SK-N-SH treated with all-trans-retinoic acid at 6 μM for 48 hours (cell line): Measurements from ENCODE around the gene NOTCH3.

ENCODE experiments used
- ATAC-seq: fragments of 200-7000 bp; cut with Tn5 transposase; 3 replicates; pipeline ENCODE4 v1.9.1; 2020; ENCODE audit warnings: mild to moderate bottlenecking, moderate library complexity
- ARNTL ChIP-seq: fragments of 450-650 bp; formaldehyde crosslinking; IDR thresholded peaks from 2 replicates; pipeline ENCODE4 v1.5.0; 2020; ENCODE audit warnings: low read depth, mild to moderate bottlenecking, moderate library complexity, borderline replicate concordance
- BACH2 ChIP-seq: fragments of 250-450 bp; sonication (Bioruptor Pico); IDR thresholded peaks from 2 replicates; pipeline ENCODE4 v1.9.0; 2021; ENCODE audit warnings: mild to moderate bottlenecking, borderline replicate concordance
- CSDC2 ChIP-seq: fragments of 250-450 bp; sonication (Bioruptor Pico); IDR thresholded peaks from 2 replicates; pipeline ENCODE4 v1.5.0; 2020; ENCODE audit warnings: mild to moderate bottlenecking, moderate library complexity
- ESRRG ChIP-seq: fragments of 250-450 bp; sonication (Bioruptor Pico); IDR thresholded peaks from 2 replicates; pipeline ENCODE4 v1.6.1; 2021; ENCODE audit warnings: mild to moderate bottlenecking
- GLIS3 ChIP-seq: fragments of 250-450 bp; sonication (Bioruptor Pico); IDR thresholded peaks from 2 replicates; pipeline ENCODE4 v1.5.0; 2020; ENCODE audit warnings: mild to moderate bottlenecking, moderate library complexity
- ISL1 ChIP-seq: fragments of 250-450 bp; sonication (Bioruptor Pico); IDR thresholded peaks from 2 replicates; pipeline ENCODE4 v2.1.2; 2022; ENCODE audit warnings: mild to moderate bottlenecking, moderate library complexity
- OSR1 ChIP-seq: fragments of 250-450 bp; sonication (Bioruptor Pico); IDR thresholded peaks from 2 replicates; pipeline ENCODE4 v1.8.0; 2022; ENCODE audit warnings: moderate library complexity, mild to moderate bottlenecking, inconsistent platforms
- PPARA ChIP-seq: fragments of 250-450 bp; sonication (Bioruptor Pico); IDR thresholded peaks from 2 replicates; pipeline ENCODE4 v1.5.0; 2020; ENCODE audit warnings: mild to moderate bottlenecking, borderline replicate concordance
- RARB ChIP-seq: fragments of 250-450 bp; sonication (Bioruptor Pico); IDR thresholded peaks from 2 replicates; pipeline ENCODE4 v1.8.0; 2021; ENCODE audit warnings: mild to moderate bottlenecking, moderate library complexity
- SNAI2 ChIP-seq: fragments of 250-450 bp; sonication (Bioruptor Pico); IDR thresholded peaks from 2 replicates; pipeline ENCODE4 v1.5.0; 2020; ENCODE audit warnings: mild to moderate bottlenecking, moderate library complexity
- TCF4 ChIP-seq: fragments of 250-450 bp; sonication (Bioruptor Pico); IDR thresholded peaks from 2 replicates; pipeline ENCODE4 v1.8.0; 2021; ENCODE audit warnings: mild to moderate bottlenecking, moderate library complexity, borderline replicate concordance
- ZC3H10 ChIP-seq: fragments of 250-450 bp; sonication (Bioruptor Pico); IDR thresholded peaks from 2 replicates; pipeline ENCODE4 v1.5.1; 2021; ENCODE audit warnings: mild to moderate bottlenecking, moderate library complexity
- ZFP30 ChIP-seq: fragments of 450-650 bp; formaldehyde crosslinking; IDR thresholded peaks from 2 replicates; pipeline ENCODE4 v1.5.0; 2022; ENCODE audit warnings: mild to moderate bottlenecking, moderate library complexity
- ZNF565 ChIP-seq: fragments of 450-650 bp; formaldehyde crosslinking; conservative IDR thresholded peaks from 2 replicates; pipeline ENCODE4 v1.5.0; 2020; ENCODE audit warnings: low read depth, mild to moderate bottlenecking, moderate library complexity
- ZNF70 ChIP-seq: fragments of 450-650 bp; formaldehyde crosslinking; IDR thresholded peaks from 2 replicates; pipeline ENCODE4 v1.5.0; 2020; ENCODE audit warnings: mild to moderate bottlenecking, moderate library complexity
- ZNF8 ChIP-seq: fragments of 450-650 bp; formaldehyde crosslinking; IDR thresholded peaks from 2 replicates; pipeline ENCODE4 v1.5.0; 2020; ENCODE audit warnings: mild to moderate bottlenecking, moderate library complexity
- TF ChIP-seq, protein P1 (sequence below): fragments of 250-450 bp; sonication (Bioruptor Pico); IDR thresholded peaks from 2 replicates; pipeline ENCODE4 v1.5.0; 2020; ENCODE audit warnings: mild to moderate bottlenecking, moderate library complexity
- TF ChIP-seq, protein P2 (sequence below): fragments of 250-450 bp; sonication (Bioruptor Pico); IDR thresholded peaks from 2 replicates; pipeline ENCODE4 v1.8.0; 2021; ENCODE audit warnings: low read depth, mild to moderate bottlenecking, moderate library complexity, borderline replicate concordance
- TF ChIP-seq, protein P3 (sequence below): fragments of 250-450 bp; sonication (Bioruptor Pico); IDR thresholded peaks from 2 replicates; pipeline ENCODE4 v1.5.1; 2020; ENCODE audit warnings: low read depth, mild to moderate bottlenecking, moderate library complexity
- TF ChIP-seq, protein P4 (sequence below): fragments of 250-450 bp; sonication (Bioruptor Pico); IDR thresholded peaks from 2 replicates; pipeline ENCODE4 v1.5.1; 2021; ENCODE audit warnings: mild to moderate bottlenecking, moderate library complexity

Gene NOTCH3

DNA sequence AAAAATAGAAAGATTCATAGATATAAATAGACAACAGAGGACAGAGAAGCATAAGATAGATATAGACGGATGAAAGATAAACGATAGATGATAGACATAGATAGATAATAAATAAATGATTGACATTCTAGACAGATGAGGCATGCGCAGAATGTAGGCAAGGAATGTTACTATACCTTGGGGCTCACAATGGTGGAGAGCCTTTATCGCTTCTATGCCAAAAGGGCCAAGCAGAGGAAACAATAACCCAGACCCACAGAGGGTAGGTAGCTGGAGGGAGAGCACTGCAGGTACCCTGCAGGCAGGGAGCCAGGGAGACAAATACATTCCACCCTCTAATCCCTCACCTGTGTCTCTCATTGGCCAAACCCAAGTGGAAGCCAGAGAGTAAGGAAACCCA lies 44.4 kb downstream of the NOTCH3 start:
- no peak for ATAC-seq
- TF ChIP-seq, protein P1, sequence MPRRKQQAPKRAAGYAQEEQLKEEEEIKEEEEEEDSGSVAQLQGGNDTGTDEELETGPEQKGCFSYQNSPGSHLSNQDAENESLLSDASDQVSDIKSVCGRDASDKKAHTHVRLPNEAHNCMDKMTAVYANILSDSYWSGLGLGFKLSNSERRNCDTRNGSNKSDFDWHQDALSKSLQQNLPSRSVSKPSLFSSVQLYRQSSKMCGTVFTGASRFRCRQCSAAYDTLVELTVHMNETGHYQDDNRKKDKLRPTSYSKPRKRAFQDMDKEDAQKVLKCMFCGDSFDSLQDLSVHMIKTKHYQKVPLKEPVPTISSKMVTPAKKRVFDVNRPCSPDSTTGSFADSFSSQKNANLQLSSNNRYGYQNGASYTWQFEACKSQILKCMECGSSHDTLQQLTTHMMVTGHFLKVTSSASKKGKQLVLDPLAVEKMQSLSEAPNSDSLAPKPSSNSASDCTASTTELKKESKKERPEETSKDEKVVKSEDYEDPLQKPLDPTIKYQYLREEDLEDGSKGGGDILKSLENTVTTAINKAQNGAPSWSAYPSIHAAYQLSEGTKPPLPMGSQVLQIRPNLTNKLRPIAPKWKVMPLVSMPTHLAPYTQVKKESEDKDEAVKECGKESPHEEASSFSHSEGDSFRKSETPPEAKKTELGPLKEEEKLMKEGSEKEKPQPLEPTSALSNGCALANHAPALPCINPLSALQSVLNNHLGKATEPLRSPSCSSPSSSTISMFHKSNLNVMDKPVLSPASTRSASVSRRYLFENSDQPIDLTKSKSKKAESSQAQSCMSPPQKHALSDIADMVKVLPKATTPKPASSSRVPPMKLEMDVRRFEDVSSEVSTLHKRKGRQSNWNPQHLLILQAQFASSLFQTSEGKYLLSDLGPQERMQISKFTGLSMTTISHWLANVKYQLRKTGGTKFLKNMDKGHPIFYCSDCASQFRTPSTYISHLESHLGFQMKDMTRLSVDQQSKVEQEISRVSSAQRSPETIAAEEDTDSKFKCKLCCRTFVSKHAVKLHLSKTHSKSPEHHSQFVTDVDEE, result no peak
- no peak for TF ChIP-seq GLIS3
- TF ChIP-seq BACH2 (CRISPR knock-in tag), result no peak
- TF ChIP-seq ZNF8, result no peak
- no peak for TF ChIP-seq ZFP30 (CRISPR knock-in tag)
- no peak for TF ChIP-seq PPARA

DNA sequence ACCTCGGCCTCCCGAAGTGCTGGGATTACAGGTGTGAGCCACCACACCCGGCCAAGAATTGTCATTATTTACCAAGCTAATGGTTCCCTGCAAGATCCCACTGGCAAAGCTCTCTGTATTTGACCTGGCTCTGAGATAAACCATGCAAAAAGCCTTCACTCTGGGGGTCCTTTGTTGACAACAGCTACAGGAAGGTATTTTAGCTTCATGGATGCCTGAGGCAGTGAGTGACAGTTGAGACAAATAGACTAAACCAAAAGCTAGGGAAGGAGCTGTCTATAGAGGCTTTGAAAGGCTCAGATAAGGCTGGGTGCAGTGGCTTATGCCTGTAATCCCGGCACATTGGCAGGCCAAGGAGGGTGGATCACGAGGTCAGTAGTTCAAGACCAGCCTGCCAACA lies 45.5 kb downstream of the NOTCH3 start:
- ATAC-seq, result no peak
- no peak for TF ChIP-seq OSR1 (CRISPR knock-in tag)
- TF ChIP-seq ISL1 (CRISPR knock-in tag), result no peak
- no peak for TF ChIP-seq GLIS3
- TF ChIP-seq, all 23 proteins: peak for 0

DNA sequence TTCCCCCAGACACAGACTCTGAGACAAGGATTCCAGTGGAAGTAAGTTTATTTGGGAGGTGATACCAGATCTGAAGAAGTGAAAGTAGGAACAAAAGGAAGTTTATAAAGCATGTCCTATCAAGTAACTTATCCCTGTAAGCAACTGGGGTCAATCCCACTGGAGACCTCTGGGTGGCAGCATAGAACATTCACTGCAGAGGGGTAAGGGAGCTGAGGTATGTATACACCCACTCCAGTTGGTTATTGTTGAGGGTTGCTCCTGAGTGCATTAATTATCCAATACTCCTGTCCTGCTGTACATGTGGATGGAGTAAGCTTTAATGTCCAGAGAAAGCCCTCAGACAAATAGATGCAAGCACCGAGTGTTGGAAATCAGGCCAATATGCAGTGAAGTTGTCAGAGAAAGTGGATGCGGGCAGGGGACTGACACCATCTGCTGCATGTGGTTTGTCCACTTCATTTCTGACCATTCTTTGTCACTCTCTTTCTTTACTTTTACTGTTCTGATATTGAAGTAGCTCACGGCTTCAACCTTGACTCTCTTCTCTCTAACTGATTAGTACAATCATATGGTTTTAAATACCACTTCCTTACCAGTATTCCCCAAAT lies 46.7 kb downstream of the NOTCH3 start:
- TF ChIP-seq, protein P2, sequence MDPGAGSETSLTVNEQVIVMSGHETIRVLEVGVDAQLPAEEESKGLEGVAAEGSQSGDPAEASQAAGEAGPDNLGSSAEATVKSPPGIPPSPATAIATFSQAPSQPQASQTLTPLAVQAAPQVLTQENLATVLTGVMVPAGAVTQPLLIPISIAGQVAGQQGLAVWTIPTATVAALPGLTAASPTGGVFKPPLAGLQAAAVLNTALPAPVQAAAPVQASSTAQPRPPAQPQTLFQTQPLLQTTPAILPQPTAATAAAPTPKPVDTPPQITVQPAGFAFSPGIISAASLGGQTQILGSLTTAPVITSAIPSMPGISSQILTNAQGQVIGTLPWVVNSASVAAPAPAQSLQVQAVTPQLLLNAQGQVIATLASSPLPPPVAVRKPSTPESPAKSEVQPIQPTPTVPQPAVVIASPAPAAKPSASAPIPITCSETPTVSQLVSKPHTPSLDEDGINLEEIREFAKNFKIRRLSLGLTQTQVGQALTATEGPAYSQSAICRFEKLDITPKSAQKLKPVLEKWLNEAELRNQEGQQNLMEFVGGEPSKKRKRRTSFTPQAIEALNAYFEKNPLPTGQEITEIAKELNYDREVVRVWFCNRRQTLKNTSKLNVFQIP (CRISPR knock-in tag), result no peak
- TF ChIP-seq ZC3H10 (CRISPR knock-in tag) (no peak), CSDC2 (CRISPR knock-in tag) (no peak), PPARA (no peak), BACH2 (CRISPR knock-in tag) (no peak), GLIS3 (no peak), ZNF70 (CRISPR knock-in tag) (no peak), ESRRG (CRISPR knock-in tag) (no peak)
- TF ChIP-seq, protein P1, result no peak
- TF ChIP-seq, protein P3, sequence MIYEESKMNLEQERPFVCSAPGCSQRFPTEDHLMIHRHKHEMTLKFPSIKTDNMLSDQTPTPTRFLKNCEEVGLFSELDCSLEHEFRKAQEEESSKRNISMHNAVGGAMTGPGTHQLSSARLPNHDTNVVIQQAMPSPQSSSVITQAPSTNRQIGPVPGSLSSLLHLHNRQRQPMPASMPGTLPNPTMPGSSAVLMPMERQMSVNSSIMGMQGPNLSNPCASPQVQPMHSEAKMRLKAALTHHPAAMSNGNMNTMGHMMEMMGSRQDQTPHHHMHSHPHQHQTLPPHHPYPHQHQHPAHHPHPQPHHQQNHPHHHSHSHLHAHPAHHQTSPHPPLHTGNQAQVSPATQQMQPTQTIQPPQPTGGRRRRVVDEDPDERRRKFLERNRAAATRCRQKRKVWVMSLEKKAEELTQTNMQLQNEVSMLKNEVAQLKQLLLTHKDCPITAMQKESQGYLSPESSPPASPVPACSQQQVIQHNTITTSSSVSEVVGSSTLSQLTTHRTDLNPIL (CRISPR knock-in tag), result no peak
- TF ChIP-seq, protein P4, sequence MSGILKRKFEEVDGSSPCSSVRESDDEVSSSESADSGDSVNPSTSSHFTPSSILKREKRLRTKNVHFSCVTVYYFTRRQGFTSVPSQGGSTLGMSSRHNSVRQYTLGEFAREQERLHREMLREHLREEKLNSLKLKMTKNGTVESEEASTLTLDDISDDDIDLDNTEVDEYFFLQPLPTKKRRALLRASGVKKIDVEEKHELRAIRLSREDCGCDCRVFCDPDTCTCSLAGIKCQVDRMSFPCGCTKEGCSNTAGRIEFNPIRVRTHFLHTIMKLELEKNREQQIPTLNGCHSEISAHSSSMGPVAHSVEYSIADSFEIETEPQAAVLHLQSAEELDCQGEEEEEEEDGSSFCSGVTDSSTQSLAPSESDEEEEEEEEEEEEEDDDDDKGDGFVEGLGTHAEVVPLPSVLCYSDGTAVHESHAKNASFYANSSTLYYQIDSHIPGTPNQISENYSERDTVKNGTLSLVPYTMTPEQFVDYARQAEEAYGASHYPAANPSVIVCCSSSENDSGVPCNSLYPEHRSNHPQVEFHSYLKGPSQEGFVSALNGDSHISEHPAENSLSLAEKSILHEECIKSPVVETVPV (CRISPR knock-in tag), result no peak
- peak; percentile 68 for ATAC-seq

DNA sequence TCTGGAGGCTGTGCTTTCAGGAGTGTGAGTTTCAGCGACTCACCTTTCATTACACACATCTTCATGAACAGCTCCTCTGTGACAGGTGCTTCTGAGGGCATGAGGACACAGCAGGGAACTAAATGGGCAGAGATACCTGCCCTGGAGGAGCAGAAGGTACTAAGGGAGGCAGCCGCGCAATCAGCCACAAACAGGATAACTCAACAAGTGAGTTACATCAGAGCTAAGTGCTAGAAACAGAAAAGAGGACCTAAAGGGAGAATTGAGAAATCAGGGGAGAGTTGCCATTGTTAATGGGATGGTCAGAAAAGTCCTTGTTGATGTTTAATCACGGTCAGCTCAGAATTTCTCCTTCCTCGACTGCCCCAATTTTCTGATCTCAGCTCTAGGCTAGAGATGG lies 51.1 kb downstream of the NOTCH3 start:
- TF ChIP-seq ZC3H10 (CRISPR knock-in tag) (no peak), TCF4 (CRISPR knock-in tag) (no peak), ARNTL (CRISPR knock-in tag) (no peak), CSDC2 (CRISPR knock-in tag) (no peak), ZNF70 (CRISPR knock-in tag) (no peak), RARB (no peak), BACH2 (CRISPR knock-in tag) (no peak), ZNF565 (no peak), SNAI2 (CRISPR knock-in tag) (no peak), PPARA (no peak)
- TF ChIP-seq, protein P2 (CRISPR knock-in tag), result no peak
- TF ChIP-seq, protein P3 (CRISPR knock-in tag), result no peak
- no peak for ATAC-seq
